Omental fat pad (tissue), 4 donors: Measurements from ENCODE around the gene KPNA2. TPM values are rescaled to one million over a fixed set of nuclear protein-coding genes. Genes with fewer than 3 reads are reported as not detected.

Source experiments
- ATAC-seq: fragments of 150-250 bp; one replicate; pipeline ENCODE4 v1.9.1; 2016; ENCODE audit warnings: mild to moderate bottlenecking, moderate library complexity; ENCODE audit not compliant: low FRiP score
- DNase-seq: peaks from one replicate; pipeline ENCODE4 v3.0.0-alpha.2; 2019; ENCODE audit warnings: low spot score
- CTCF ChIP-seq, 3 donors: fragments of 450-650 bp; IDR thresholded peaks; one replicate each; pipeline ENCODE4 v1.5.1; 2016 to 2017; ENCODE audit warnings: antibody characterized with exemption in 3 of 3, mild to moderate bottlenecking in 3 of 3, moderate library complexity in 2 of 3
- total RNA-seq, 4 donors: library from RNA; depleted of rRNA; stranded (reverse); fragments of >200 nt; gene quantifications; one replicate each; pipeline ENCODE4 v1.1.0, GENCODE V29; 2016

Gene KPNA2
- total RNA-seq, 4 donors from 2014 or later = 13.2 to 64.1 (median 23.4) TPM

GRCh38 chr17:68095205-68095811, 59.8 kb downstream of the KPNA2 start:
- no peak for TF ChIP-seq CTCF (IDR thresholded peaks at IDR 0.05)
- ATAC-seq (no peak), DNase-seq (no peak)

- TF ChIP-seq CTCF (IDR thresholded peaks at IDR 0.05) = no peak
- DNase-seq (no peak), ATAC-seq (no peak)
Measured at GRCh38 chr17:68096111-68096510, 60.6 kb downstream of the KPNA2 start.

Other genes starting within 250 kb of the KPNA2 start
- gene BPTF, start 210.2 kb upstream of the KPNA2 start, total RNA-seq = 100 to 1,000 TPM in 1 of 4 donors, 10 to 100 TPM in 3; 56.9 to 106 (median 72.6) TPM
- 10 to 100 TPM in 2 of 4 donors, 1 to 10 TPM in 2; 4.3 to 22.9 (median 9.6) TPM for gene C17orf58, start 39.3 kb upstream of the KPNA2 start, total RNA-seq
- gene AMZ2, start 212.3 kb downstream of the KPNA2 start, total RNA-seq = 10 to 100 TPM; 26.6 to 59.6 (median 48.1) TPM